NT2/D1 (cell line): ENCODE data around the gene IL7R.
"Not testable (repeated sequence)": the region's sequence is repeated elsewhere in the genome, so short reads cannot be mapped to it uniquely, and the experiment has no call there.

Source experiments
- DNase-seq: peaks from one replicate; pipeline ENCODE4 v3.0.0-alpha.2; 2011; ENCODE audit warnings: low read depth, low spot score
- H3K27me3 ChIP-seq: 2 replicates; pipeline ENCODE4 v1.6.0; 2011; ENCODE audit warnings: mild to moderate bottlenecking; ENCODE audit not compliant: insufficient read length, insufficient read depth
- H3K36me3 ChIP-seq: 2 replicates; pipeline ENCODE4 v1.6.1; 2011; ENCODE audit warnings: mild to moderate bottlenecking, low read length, mixed read lengths; ENCODE audit not compliant: insufficient read depth, insufficient read length
- H3K4me1 ChIP-seq: 2 replicates; pipeline ENCODE4 v1.5.1; 2011; ENCODE audit not compliant: insufficient read depth, insufficient read length
- H3K4me3 ChIP-seq: 2 replicates; pipeline ENCODE4 v1.5.1; 2011; ENCODE audit warnings: low read depth; ENCODE audit not compliant: insufficient read length
- H3K9ac ChIP-seq: 2 replicates; pipeline ENCODE4 v1.6.0; 2011; ENCODE audit warnings: low read depth; ENCODE audit not compliant: insufficient read length
- H3K9me3 ChIP-seq: 2 replicates; pipeline ENCODE4 v1.5.1; 2011; ENCODE audit warnings: mild to moderate bottlenecking, low read length; ENCODE audit not compliant: insufficient read depth
- SUZ12 ChIP-seq: IDR thresholded peaks from 2 replicates; pipeline ENCODE4 v1.6.1; 2011; ENCODE audit not compliant: insufficient read length, insufficient read depth; ENCODE audit errors: extremely low read depth
- YY1 ChIP-seq: IDR thresholded peaks from 2 replicates; pipeline ENCODE4 v1.6.1; 2011; ENCODE audit not compliant: insufficient read length, insufficient read depth
- ZNF274 ChIP-seq: IDR thresholded peaks from 2 replicates; pipeline ENCODE4 v1.6.1; 2011; ENCODE audit warnings: mild to moderate bottlenecking, low read depth, low read length

The IL7R gene

GRCh38 chr5:35828082-35828598, 28.6 kb upstream of the IL7R start:
- H3K9me3 ChIP-seq, result no peaks in the 10 kb centered on the region

DNA sequence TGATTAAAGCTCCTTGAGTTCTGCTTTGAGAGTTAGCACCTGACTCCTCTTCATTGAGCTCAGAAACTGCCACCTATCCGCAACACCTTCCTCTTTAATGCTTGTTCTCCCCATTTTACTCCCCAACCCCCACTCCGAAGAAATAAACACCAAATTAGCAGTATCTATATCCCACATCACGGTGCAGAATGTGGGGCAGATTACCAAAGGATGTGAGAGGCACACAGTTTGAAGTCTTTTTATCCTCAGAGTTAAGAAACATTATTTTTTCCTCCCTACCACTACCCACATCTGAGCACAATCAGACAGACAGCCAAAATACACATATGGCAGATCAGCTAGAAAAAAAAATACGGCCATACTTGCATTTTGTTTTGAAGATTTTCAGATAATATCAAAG, 26.1 kb upstream of the IL7R start:
- H3K4me3 ChIP-seq, result no peak overlapping the region
- no peaks in the 10 kb centered on the region for H3K27me3 ChIP-seq
- DNase-seq, result no peak
- H3K4me1 ChIP-seq, result no peaks in the 10 kb centered on the region
- no peaks in the 10 kb centered on the region for H3K36me3 ChIP-seq
- H3K9me3 ChIP-seq, result no peaks in the 10 kb centered on the region
- no peak overlapping the region for H3K9ac ChIP-seq
- no peak for TF ChIP-seq SUZ12
- no peak for TF ChIP-seq ZNF274
- TF ChIP-seq YY1, result no peak

More at GRCh38 chr5:35828082-35828598, 28.6 kb upstream of the IL7R start:
- no peak overlapping the region for H3K4me3 ChIP-seq
- H3K9ac ChIP-seq, result no peak overlapping the region
- no peaks in the 10 kb centered on the region for H3K27me3 ChIP-seq
- DNase-seq, result no peak
- TF ChIP-seq YY1, result no peak
- no peak for TF ChIP-seq ZNF274
- TF ChIP-seq SUZ12, result no peak
- no peaks in the 10 kb centered on the region for H3K4me1 ChIP-seq
- no peaks in the 10 kb centered on the region for H3K36me3 ChIP-seq

GRCh38 chr5:35832762-35833161, 23.9 kb upstream of the IL7R start:
- H3K9me3 ChIP-seq, result no peaks in the 10 kb centered on the region
- H3K4me3 ChIP-seq, result no peak overlapping the region
- no peak for TF ChIP-seq YY1
- TF ChIP-seq SUZ12, result no peak
- TF ChIP-seq ZNF274, result no peak
- no peak overlapping the region for H3K9ac ChIP-seq
- no peaks in the 10 kb centered on the region for H3K27me3 ChIP-seq
- H3K36me3 ChIP-seq, result no peaks in the 10 kb centered on the region
- no peak for DNase-seq
- H3K4me1 ChIP-seq, result no peaks in the 10 kb centered on the region

- Histone ChIP-seq H3K27me3 (no peaks in the 10 kb centered on the region), H3K4me3 (no peak overlapping the region), H3K9ac (no peak overlapping the region), H3K9me3 (no peaks in the 10 kb centered on the region), H3K4me1 (no peaks in the 10 kb centered on the region), H3K36me3 (no peaks in the 10 kb centered on the region)
- no peak for DNase-seq
- TF ChIP-seq ZNF274 (no peak), SUZ12 (no peak), YY1 (no peak)
Measured at GRCh38 chr5:35833224-35833623, 23.5 kb upstream of the IL7R start.

DNA sequence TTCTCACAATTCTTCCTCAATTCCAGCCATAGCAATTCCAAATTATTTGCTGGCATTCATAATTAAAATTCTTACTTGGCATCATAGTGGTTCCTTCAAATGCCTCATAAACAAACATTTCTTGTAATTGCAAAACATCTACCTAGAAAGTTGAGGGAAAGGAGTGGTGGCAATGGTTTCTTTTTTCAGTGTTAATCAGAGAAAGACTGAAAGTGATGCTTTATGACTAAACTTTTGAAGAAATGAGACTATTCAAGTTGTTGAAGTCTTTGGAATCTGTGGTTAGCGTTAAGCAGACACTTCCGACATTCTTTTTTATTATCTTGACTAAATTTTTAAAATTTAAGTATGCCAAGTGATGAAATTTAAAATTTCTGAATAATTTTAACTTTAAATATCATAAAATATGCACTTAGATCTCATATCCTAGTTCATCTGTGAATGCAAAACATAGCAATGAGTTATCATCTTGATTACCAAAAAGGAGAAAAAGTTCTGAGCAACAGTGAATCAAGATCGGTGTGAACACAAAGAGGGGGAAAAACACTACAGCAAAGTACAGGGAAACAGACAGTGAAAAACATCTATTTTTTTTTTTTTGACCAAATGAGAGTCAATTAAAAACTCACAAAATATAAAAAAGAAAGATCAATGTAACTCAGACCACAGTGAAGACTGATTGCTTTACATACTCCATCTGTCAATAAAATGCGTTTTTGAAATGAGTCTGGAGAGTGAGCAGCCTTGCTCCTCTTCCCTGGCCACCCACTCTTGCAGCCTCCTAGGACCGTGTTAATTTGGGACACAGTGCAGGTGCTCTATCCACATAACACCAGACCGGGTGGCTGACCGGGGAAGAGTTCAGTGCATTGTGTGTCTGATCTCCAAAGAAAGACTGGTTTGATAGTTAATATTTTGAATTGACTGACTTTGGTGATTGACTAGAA, 20.6 kb upstream of the IL7R start:
- H3K27me3 ChIP-seq, result no peaks in the 10 kb centered on the region
- no peak overlapping the region for H3K4me3 ChIP-seq
- no peak for DNase-seq
- TF ChIP-seq ZNF274 (no peak), SUZ12 (no peak), YY1 (no peak)
- H3K9ac ChIP-seq, result no peak overlapping the region
- no peaks in the 10 kb centered on the region for H3K9me3 ChIP-seq
- H3K4me1 ChIP-seq, result no peaks in the 10 kb centered on the region
- H3K36me3 ChIP-seq, result no peaks in the 10 kb centered on the region

DNA sequence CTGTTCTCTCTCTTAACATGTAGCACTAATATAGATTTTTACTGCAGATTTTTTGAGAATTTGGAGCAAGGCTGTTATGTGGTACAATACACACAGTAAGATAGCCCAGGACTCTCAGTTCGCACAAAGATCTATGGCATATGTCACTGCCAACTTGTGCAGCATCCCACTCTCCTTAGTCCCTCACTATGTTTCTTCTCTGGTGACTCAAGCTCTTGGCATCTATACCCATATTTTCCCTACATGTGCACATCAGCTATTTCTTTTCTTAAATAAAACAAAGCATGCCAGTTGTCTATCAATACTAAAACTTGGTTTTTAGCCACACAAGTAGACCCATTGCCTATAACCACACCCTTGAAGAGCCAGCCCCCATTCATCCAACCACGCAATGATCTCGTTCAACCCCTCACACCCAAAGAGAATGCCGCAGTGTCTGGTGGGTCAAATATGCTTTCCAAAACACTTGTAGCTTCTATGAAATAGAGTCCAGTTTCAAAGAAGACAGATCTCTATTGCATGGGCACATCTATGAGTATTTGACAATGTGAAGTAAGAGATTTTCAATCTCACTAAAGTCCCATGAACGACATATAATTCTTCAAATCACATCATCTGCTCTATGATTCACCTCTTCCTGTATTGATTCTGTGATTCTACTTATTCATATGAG, 18.2 kb upstream of the IL7R start:
- H3K36me3 ChIP-seq, result no peaks in the 10 kb centered on the region
- H3K9me3 ChIP-seq, result peaks cover 15% of the 10 kb centered on the region
- H3K4me1 ChIP-seq, result no peaks in the 10 kb centered on the region
- TF ChIP-seq YY1 (no peak), ZNF274 (no peak), SUZ12 (no peak)
- DNase-seq, result no peak
- no peaks in the 10 kb centered on the region for H3K27me3 ChIP-seq
- no peak overlapping the region for H3K4me3 ChIP-seq
- H3K9ac ChIP-seq, result no peak overlapping the region

DNA sequence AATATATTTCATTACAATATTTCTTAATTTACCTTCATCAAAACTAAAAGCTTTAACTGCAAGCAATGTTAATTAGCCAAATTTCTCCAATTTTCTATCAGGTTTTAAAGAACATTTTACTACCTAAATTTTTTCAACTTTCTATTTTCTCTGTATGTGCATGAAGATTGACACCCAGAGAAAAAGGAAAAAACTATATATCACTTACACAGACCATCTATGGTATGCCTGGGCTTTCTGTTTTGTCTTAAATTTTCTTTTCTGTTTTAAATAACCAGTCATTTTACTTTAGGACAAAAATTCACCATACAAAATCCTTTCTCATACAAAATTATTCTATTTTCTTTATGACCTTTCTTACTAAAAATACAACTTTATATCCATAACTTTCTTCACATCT, 13.8 kb upstream of the IL7R start:
- peaks cover 45% of the 10 kb centered on the region for H3K9me3 ChIP-seq

GRCh38 chr5:35845508-35845907, 11.2 kb upstream of the IL7R start:
- DNase-seq, H3K36me3 ChIP-seq, H3K4me3 ChIP-seq, H3K4me1 ChIP-seq, H3K9ac ChIP-seq, H3K27me3 ChIP-seq: not testable (repeated sequence)
- H3K9me3 ChIP-seq, result peaks cover 46% of the 10 kb centered on the region

More for the DNA sequence above, 13.8 kb upstream of the IL7R start:
- DNase-seq, result no peak
- Histone ChIP-seq H3K4me3 (no peak overlapping the region), H3K27me3 (no peaks in the 10 kb centered on the region), H3K4me1 (no peaks in the 10 kb centered on the region), H3K9ac (no peak overlapping the region), H3K36me3 (no peaks in the 10 kb centered on the region)
- TF ChIP-seq SUZ12 (no peak), ZNF274 (no peak)
